NT2/D1 (cell line): ENCODE measurements around the gene LPXN.

Experiments
- SUZ12 ChIP-seq: IDR thresholded peaks from 2 replicates; pipeline ENCODE4 v1.6.1; 2011; ENCODE audit not compliant: insufficient read length, insufficient read depth; ENCODE audit errors: extremely low read depth
- YY1 ChIP-seq: IDR thresholded peaks from 2 replicates; pipeline ENCODE4 v1.6.1; 2011; ENCODE audit not compliant: insufficient read length, insufficient read depth
- ZNF274 ChIP-seq: IDR thresholded peaks from 2 replicates; pipeline ENCODE4 v1.6.1; 2011; ENCODE audit warnings: mild to moderate bottlenecking, low read depth, low read length

GRCh38 chr11:58609723-58610122, 34.1 kb upstream of the LPXN start:
- TF ChIP-seq YY1: no peak
- no peak for TF ChIP-seq ZNF274
- no peak for TF ChIP-seq SUZ12
